Karpas-422 (cell line): ENCODE measurements around the gene OAT. TPM values are rescaled to one million over a fixed set of nuclear protein-coding genes. Genes with fewer than 3 reads are reported as not detected.

Experiments
- DNase-seq: peaks from one replicate; pipeline ENCODE4 v3.0.0-alpha.2; 2015
- H2AFZ ChIP-seq: fragments of 200-600 bp; sonication (generic); 2 replicates; pipeline ENCODE4 v1.6.1; 2014; ENCODE audit warnings: antibody characterized with exemption, low read length, mixed read lengths
- H3K27ac ChIP-seq: fragments of 200-600 bp; sonication (generic); 2 replicates; pipeline ENCODE4 v1.5.1; 2014; ENCODE audit warnings: mild to moderate bottlenecking, low read length, moderate library complexity
- H3K27me3 ChIP-seq: fragments of 200-600 bp; sonication (generic); 2 replicates; pipeline ENCODE4 v1.6.1; 2014; ENCODE audit warnings: low read length, mixed read lengths
- H3K36me3 ChIP-seq: fragments of 200-600 bp; sonication (generic); 2 replicates; pipeline ENCODE4 v1.6.1; 2014; ENCODE audit warnings: low read length, mixed read lengths; ENCODE audit not compliant: insufficient read depth
- H3K4me1 ChIP-seq: fragments of 200-600 bp; sonication (generic); 2 replicates; pipeline ENCODE4 v1.6.1; 2014; ENCODE audit warnings: mild to moderate bottlenecking, low read length, mixed read lengths
- H3K4me2 ChIP-seq: fragments of 200-600 bp; sonication (generic); 2 replicates; pipeline ENCODE4 v1.6.1; 2014; ENCODE audit warnings: low read length, low read depth, mild to moderate bottlenecking; ENCODE audit not compliant: poor library complexity, severe bottlenecking
- H3K4me3 ChIP-seq: fragments of 200-600 bp; sonication (generic); 2 replicates; pipeline ENCODE4 v1.5.1; 2014; ENCODE audit warnings: mild to moderate bottlenecking, antibody characterized with exemption, low read length, mixed read lengths
- H3K79me2 ChIP-seq: fragments of 200-600 bp; sonication (generic); 2 replicates; pipeline ENCODE4 v1.6.1; 2014; ENCODE audit warnings: mild to moderate bottlenecking, low read length, mixed read lengths
- H3K9ac ChIP-seq: fragments of 200-600 bp; sonication (generic); 2 replicates; pipeline ENCODE4 v1.6.0; 2014; ENCODE audit warnings: low read length
- H3K9me2 ChIP-seq: fragments of 200-600 bp; sonication (generic), shearing (Covaris generic); replicated peaks from 2 replicates; pipeline ENCODE4 v1.6.0; 2014; ENCODE audit warnings: mild to moderate bottlenecking, low read length, moderate library complexity; ENCODE audit not compliant: insufficient read depth
- H3K9me3 ChIP-seq: fragments of 300-700, 200-600 bp; sonication (generic); 2 replicates; pipeline ENCODE4 v1.6.1; 2014; ENCODE audit warnings: low read length, mixed read lengths
- H4K20me1 ChIP-seq: fragments of 200-600 bp; sonication (generic); 2 replicates; pipeline ENCODE4 v1.6.1; 2014; ENCODE audit warnings: mild to moderate bottlenecking, antibody characterized with exemption, low read length, low read depth; ENCODE audit not compliant: insufficient read depth
- total RNA-seq: library from RNA; depleted of rRNA; stranded (reverse); fragments of >200 nt; shearing (Covaris generic); gene quantifications from 2 replicates; pipeline ENCODE4 v1.2.3, GENCODE V29; 2014; ENCODE audit warnings: low replicate concordance

The OAT gene
- total RNA-seq, 1 experiment from 2014 or later = 98.4 TPM

DNA sequence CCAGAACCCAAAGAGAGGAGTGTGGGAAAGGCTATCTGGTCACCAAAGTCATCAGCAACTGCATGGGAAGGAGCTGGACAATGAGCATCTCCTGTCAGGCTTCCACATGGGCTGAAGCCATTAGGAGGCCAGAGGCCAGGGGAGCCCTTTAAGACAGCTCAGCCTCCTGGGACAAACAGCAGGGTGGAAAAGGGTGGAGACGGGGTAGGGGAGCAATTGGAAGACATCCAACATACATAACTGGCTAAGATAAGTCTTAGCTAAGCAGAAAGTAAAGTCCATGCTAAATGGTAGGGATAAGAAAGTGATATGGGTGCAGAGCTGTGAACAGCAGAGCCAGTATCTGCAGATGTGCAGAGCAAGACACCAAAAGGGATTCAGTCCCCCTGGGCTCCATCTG is 1.5 kb upstream of the OAT start:
- DNase-seq = no peak
- Histone ChIP-seq H3K27me3 (no peaks in the 10 kb centered on the region), H2AFZ (no peak overlapping the region), H4K20me1 (no peaks in the 10 kb centered on the region), H3K9me3 (no peaks in the 10 kb centered on the region), H3K36me3 (no peaks in the 10 kb centered on the region), H3K4me1 (peaks cover 27% of the 10 kb centered on the region), H3K4me2 (no peak overlapping the region), H3K4me3 (no peak overlapping the region), H3K79me2 (peaks cover 29% of the 10 kb centered on the region), H3K9ac (no peak overlapping the region), H3K9me2 (no peaks in the 10 kb centered on the region), H3K27ac (no peak overlapping the region)

DNA sequence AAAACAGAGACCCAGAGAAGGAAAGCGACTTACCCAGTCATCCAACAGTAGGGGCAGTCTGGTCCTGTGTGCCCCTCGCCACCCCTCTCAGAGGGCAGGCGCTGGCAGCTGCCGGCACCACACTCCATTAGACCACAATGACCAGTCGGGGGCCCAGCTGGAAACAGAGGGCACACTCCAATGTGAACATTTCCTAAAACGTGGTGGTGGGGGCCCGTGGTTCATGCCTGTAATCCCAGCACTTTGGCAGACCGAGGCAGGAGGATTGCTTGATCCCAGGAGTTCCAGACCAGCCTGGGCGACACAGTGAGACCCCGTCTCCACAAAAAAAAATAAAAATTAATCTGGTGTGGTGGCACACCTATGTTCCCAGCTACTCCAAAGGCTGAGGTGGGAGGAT is 912 bp upstream of the OAT start:
- Histone ChIP-seq H3K9me3 (no peaks in the 10 kb centered on the region), H3K4me2 (no peak overlapping the region), H3K36me3 (no peaks in the 10 kb centered on the region), H3K27me3 (no peaks in the 10 kb centered on the region), H3K79me2 (peaks cover 33% of the 10 kb centered on the region), H3K9ac (no peak overlapping the region), H3K4me3 (no peak overlapping the region), H2AFZ (no peak overlapping the region), H4K20me1 (no peaks in the 10 kb centered on the region), H3K9me2 (no peaks in the 10 kb centered on the region), H3K27ac (no peak overlapping the region), H3K4me1 (peaks cover 29% of the 10 kb centered on the region)
- no peak for DNase-seq

DNA sequence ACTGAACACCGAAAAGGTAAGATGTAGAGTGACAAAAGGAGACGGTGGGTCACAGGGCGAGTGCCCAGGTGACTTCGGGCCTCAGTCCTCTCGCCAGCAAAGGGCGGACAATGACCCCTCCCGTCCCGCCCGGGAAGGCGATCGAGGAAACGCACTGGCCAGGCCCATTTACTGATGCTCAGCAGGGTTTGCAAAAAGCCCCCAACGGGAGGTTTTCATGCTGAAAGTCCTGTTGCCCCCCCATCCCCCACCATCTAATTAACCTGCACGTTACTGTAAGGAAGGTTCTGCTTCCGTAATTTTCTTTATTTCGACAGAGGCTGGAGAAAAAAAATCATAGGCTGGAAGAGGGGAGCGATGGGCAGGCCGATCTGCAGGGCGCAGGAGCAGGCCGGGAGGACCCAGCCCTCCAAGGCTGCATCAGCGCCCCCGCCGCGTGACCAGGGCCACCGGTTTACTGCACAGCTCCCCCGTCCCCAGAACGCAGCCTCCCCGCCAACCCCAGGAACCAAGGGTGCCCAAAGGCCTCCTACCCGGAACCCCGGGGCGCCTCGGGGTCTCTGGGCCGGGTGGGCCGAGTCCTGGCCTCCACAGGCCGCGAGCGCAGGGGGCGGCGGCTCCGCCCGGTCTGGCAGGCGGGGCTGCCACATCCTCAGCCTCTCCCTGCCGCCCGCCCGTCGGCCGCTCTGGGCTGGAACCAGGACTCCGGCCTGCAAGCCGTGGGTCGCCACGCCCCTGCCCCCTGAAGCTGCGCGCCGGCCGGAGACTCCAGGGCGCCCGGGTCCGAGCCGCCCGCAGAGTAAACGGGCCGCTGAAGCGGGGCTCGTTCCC is 613 bp downstream of the OAT start:
- H3K4me3 ChIP-seq = peak overlapping the region; percentile 75
- no peaks in the 10 kb centered on the region for H3K36me3 ChIP-seq
- H2AFZ ChIP-seq = no peak overlapping the region
- peak overlapping the region; percentile 75 for H3K9ac ChIP-seq
- H3K9me2 ChIP-seq = no peaks in the 10 kb centered on the region
- H3K9me3 ChIP-seq = no peaks in the 10 kb centered on the region
- peaks cover 48% of the 10 kb centered on the region for H3K79me2 ChIP-seq
- H3K27ac ChIP-seq = no peak overlapping the region; the same call in 1 of the 2 replicates
- H3K4me1 ChIP-seq = peaks cover 31% of the 10 kb centered on the region
- H3K27me3 ChIP-seq = no peaks in the 10 kb centered on the region
- H3K4me2 ChIP-seq = peak overlapping the region; percentile 67
- H4K20me1 ChIP-seq = no peaks in the 10 kb centered on the region
- peak; percentile 54 for DNase-seq

DNA sequence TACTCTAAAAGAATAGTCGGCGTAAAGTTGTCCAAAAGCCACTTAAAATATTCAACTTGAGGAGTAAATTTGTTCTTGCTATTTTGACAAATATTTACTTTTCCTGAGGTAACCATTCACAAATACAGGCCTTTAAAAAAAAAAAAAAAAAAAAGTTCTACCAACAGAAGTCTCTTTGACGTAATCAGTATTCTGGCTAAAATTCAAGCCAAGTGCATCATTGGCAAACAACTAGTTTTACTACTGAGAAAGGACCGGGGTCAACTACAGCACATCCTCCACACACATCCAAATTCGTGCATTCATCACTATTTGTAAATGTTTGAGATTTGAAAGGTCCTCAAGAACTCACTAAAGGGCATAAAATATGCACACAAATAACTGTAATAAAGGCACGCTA is 2.0 kb downstream of the OAT start:
- Histone ChIP-seq H3K9ac (no peak overlapping the region), H3K36me3 (no peaks in the 10 kb centered on the region), H4K20me1 (no peaks in the 10 kb centered on the region), H3K27me3 (no peaks in the 10 kb centered on the region), H3K4me3 (no peak overlapping the region), H3K4me1 (peaks cover 31% of the 10 kb centered on the region), H3K27ac (no peak overlapping the region), H3K9me2 (no peaks in the 10 kb centered on the region), H3K4me2 (peak overlapping the region; percentile 16), H2AFZ (no peak overlapping the region), H3K79me2 (peaks cover 57% of the 10 kb centered on the region), H3K9me3 (no peaks in the 10 kb centered on the region)
- no peak for DNase-seq

GRCh38 chr10:124415210-124415609 is 3.5 kb downstream of the OAT start:
- Histone ChIP-seq H3K79me2 (peaks cover 57% of the 10 kb centered on the region), H4K20me1 (no peaks in the 10 kb centered on the region), H3K4me1 (peaks cover 31% of the 10 kb centered on the region), H3K36me3 (no peaks in the 10 kb centered on the region), H3K4me3 (no peak overlapping the region), H3K9me2 (no peaks in the 10 kb centered on the region), H3K9ac (no peak overlapping the region), H3K4me2 (no peak overlapping the region), H3K27me3 (no peaks in the 10 kb centered on the region), H3K27ac (no peak overlapping the region), H3K9me3 (no peaks in the 10 kb centered on the region), H2AFZ (no peak overlapping the region)
- DNase-seq = no peak

DNA sequence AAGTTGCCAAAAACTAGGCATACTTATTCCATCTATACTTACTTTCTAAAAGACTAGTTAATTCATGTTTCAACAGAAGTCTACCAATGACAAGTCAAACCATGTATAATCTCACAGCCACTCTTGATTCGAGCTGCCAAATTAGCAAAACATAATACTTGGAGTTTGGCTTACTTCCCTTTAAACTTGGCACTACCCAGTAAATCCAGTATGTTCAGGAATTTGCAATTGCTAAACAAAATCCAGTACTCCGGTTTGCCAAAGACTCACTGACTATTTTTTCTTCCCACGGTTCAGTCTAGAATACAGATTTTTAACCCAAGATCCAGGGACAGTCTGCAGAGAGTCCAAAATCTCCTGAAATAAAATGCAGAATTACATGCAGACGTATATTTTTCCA is 4.6 kb downstream of the OAT start:
- Histone ChIP-seq H3K4me1 (peaks cover 29% of the 10 kb centered on the region), H3K27ac (no peak overlapping the region), H3K9ac (no peak overlapping the region), H3K4me2 (no peak overlapping the region), H4K20me1 (no peaks in the 10 kb centered on the region), H3K36me3 (no peaks in the 10 kb centered on the region), H3K27me3 (no peaks in the 10 kb centered on the region), H3K79me2 (peaks cover 57% of the 10 kb centered on the region), H2AFZ (no peak overlapping the region), H3K9me2 (no peaks in the 10 kb centered on the region), H3K4me3 (no peak overlapping the region), H3K9me3 (no peaks in the 10 kb centered on the region)
- no peak for DNase-seq

GRCh38 chr10:124409696-124410095 is 9.0 kb downstream of the OAT start:
- Histone ChIP-seq H3K79me2 (peaks cover 24% of the 10 kb centered on the region), H3K36me3 (no peaks in the 10 kb centered on the region)

GRCh38 chr10:124408357-124408756 is 10.4 kb downstream of the OAT start:
- H4K20me1 ChIP-seq = no peaks in the 10 kb centered on the region
- H3K4me1 ChIP-seq = peaks cover 6% of the 10 kb centered on the region
- H3K4me3 ChIP-seq = no peak overlapping the region
- H3K27ac ChIP-seq = no peak overlapping the region
- no peak overlapping the region for H2AFZ ChIP-seq
- H3K9me2 ChIP-seq = no peaks in the 10 kb centered on the region
- no peak overlapping the region for H3K4me2 ChIP-seq
- H3K9ac ChIP-seq = no peak overlapping the region
- H3K79me2 ChIP-seq = peaks cover 11% of the 10 kb centered on the region
- H3K9me3 ChIP-seq = no peaks in the 10 kb centered on the region
- no peak for DNase-seq
- H3K27me3 ChIP-seq = no peaks in the 10 kb centered on the region
- H3K36me3 ChIP-seq = no peaks in the 10 kb centered on the region

More at GRCh38 chr10:124409696-124410095, 9.0 kb downstream of the OAT start:
- H3K9me3 ChIP-seq = no peaks in the 10 kb centered on the region
- DNase-seq = no peak
- no peak overlapping the region for H3K4me3 ChIP-seq
- no peak overlapping the region for H3K27ac ChIP-seq
- no peak overlapping the region for H2AFZ ChIP-seq
- H3K9me2 ChIP-seq = no peaks in the 10 kb centered on the region
- no peaks in the 10 kb centered on the region for H4K20me1 ChIP-seq
- no peak overlapping the region for H3K9ac ChIP-seq
- no peaks in the 10 kb centered on the region for H3K27me3 ChIP-seq
- peaks cover 3% of the 10 kb centered on the region; the same call in 1 of the 2 replicates for H3K4me1 ChIP-seq
- H3K4me2 ChIP-seq = no peak overlapping the region
